ENCODE data around the gene FGF11.

FGF11 gene

DNA sequence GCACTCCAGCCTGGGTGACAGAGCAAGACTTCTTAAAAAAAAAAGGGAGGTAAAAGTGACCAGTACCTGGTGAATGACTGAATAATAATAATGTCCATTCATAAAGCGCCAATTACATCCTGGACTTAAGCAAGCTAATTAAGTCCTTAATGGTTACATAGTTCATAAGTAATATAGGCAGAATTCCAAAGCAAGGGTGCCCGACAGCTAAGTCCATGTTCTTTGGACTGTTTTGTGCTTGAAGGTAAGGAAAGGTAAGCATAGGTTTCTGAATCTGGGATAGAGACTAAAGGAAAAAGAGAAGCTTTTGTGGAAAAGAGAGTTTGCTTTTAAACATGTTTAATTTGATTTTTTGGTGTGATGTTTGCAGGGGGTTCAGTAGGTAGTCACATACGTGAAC is 54.6 kb downstream of the FGF11 start:
- H3K4me3 ChIP-seq (ENCODE audit: control insufficient read depth in 1 of 7, extremely low read depth in 1 of 7, insufficient read depth in 4 of 7, low read depth in 2 of 7, low read length in 6 of 7): no peak overlapping the region
- WGBS (ENCODE audit: insufficient coverage): 100% methylated on average over 2 of the region's 3 CpGs
- H3K27ac ChIP-seq (ENCODE audit: insufficient read depth in 1 of 2, low read depth in 1 of 2, low read length in 2 of 2, poor library complexity in 1 of 2, severe bottlenecking in 2 of 2): no peak overlapping the region
- no peaks in the 10 kb centered on the region for H3K27me3 ChIP-seq (replicated peaks in 2 of 5; ENCODE audit: control insufficient read depth in 4 of 5, insufficient read depth in 5 of 5, low read length in 4 of 5)
- H3K36me3 ChIP-seq (ENCODE audit: control insufficient read depth in 4 of 4, insufficient read depth in 4 of 4, low read length in 3 of 4): peaks cover 13 to 65% (median 45%) of the 10 kb centered on the region in 4 experiments
- H3K4me1 ChIP-seq (ENCODE audit: control extremely low read depth in 1 of 4, control insufficient read depth in 4 of 4, insufficient read depth in 4 of 4, low read length in 3 of 4): peaks cover 0 to 2% (median under 1%) of the 10 kb centered on the region in 4 experiments
- POLR2A ChIA-PET: interaction anchor here (1.4 kb wide), 1 partner anchor 9 kb away, joined by 3 read pairs; no protein-coding TSS in a partner anchor
- no peaks in the 10 kb centered on the region for H3K9me3 ChIP-seq (ENCODE audit: control extremely low read depth in 1 of 5, control insufficient read depth in 4 of 5, insufficient read depth in 2 of 5, low read depth in 1 of 5, low read length in 4 of 5)
- DNase-seq: no peak
- CTCF ChIA-PET: interaction anchor here (1.0 to 2.5 kb wide), 6 partner anchors 9 to 58 kb away, joined by 3 to 10 read pairs (median 5); partner anchors contain the start of gene TMEM102

Measured in common myeloid progenitor, CD34-positive (primary cell).